ENCODE results near the gene D2HGDH.

Gene D2HGDH

DNA sequence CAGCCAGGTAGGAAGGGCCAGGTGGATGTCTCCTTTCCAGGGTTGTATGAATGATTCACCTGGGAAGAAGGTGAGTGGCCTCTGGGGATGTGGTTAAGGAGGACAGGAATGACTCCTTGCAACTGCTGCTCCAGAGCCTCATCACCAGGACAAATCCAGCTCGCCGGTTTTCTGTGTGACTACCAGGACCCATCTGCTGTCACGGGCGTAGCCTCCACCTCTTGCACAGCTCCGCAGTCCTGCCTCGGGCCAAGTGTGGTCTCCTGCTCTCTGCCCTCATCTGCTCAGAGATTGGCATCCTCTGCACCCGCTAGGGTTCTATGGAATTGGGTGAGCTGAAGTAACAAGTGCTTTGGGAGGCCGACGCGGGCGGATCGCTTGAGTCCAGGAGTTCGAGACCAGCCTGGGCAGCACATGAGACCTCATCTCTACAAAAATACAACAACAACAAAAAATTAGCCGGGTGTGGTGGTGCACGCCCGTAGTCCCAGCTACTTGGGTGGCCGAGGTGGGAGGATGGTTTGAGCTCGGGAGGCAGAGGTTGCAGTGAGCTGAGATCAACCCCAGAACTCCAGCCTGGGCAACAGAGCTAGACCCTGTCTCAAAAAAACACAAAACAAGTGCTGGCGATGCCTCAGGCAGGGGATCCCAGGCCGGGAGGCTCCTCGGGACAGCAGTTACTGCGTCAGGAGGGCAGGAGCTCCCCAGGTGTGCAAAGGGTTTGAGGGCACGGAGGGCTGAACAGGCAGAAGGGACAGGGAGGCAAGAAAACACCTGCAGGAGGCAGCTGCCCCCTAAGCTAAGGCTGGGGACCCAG is 831 bp upstream of the D2HGDH start:
- H3K4me3 ChIP-seq (ENCODE audit: low read depth, low read length) = peak overlapping the region; percentile 54
- TF ChIP-seq, protein P1, sequence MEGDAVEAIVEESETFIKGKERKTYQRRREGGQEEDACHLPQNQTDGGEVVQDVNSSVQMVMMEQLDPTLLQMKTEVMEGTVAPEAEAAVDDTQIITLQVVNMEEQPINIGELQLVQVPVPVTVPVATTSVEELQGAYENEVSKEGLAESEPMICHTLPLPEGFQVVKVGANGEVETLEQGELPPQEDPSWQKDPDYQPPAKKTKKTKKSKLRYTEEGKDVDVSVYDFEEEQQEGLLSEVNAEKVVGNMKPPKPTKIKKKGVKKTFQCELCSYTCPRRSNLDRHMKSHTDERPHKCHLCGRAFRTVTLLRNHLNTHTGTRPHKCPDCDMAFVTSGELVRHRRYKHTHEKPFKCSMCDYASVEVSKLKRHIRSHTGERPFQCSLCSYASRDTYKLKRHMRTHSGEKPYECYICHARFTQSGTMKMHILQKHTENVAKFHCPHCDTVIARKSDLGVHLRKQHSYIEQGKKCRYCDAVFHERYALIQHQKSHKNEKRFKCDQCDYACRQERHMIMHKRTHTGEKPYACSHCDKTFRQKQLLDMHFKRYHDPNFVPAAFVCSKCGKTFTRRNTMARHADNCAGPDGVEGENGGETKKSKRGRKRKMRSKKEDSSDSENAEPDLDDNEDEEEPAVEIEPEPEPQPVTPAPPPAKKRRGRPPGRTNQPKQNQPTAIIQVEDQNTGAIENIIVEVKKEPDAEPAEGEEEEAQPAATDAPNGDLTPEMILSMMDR (IDR thresholded peaks at IDR 0.05; ENCODE audit: low read depth, low read length) = no peak

DNA sequence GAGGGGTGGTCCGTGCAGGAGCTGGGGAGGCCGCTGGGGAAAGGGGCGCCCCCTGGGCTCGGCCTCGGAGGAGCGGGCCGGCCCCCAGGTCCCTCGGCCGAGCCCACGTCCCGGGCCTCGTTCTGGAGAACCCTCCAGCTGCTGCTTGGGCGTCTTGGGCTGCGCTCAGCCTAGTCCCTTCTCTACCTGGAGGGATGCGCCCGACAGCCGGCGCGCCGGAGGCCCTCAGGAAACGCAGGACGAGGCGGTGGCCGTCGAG is 293 bp upstream of the D2HGDH start:
- peak overlapping the region; percentile 54 for H3K4me3 ChIP-seq (ENCODE audit: low read depth, low read length)
- TF ChIP-seq, protein P1 (IDR thresholded peaks at IDR 0.05; ENCODE audit: low read depth, low read length) = no peak

DNA sequence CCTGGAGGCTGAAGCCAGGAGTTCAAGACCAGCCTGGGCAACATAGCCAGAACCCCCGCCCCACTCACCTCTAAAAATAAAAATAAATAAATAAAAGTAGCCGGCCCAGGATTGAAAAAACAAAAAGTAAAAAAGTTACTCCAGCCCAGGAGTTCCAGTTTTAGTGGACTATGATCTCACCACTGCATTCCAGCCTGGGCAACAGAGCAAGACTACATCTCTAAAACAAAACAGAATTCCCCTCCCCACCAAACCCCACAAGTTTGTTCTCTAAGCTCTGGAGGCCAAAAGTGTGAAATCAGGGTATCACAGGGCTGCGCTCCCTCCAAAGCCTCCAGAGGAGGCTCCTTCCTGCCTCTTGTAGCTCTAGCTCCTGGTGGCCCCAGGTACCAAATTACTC is 1.7 kb downstream of the D2HGDH start:
- no peak overlapping the region for H3K4me3 ChIP-seq (ENCODE audit: low read depth, low read length)
- TF ChIP-seq, protein P1 (IDR thresholded peaks at IDR 0.05; ENCODE audit: low read depth, low read length) = no peak

DNA sequence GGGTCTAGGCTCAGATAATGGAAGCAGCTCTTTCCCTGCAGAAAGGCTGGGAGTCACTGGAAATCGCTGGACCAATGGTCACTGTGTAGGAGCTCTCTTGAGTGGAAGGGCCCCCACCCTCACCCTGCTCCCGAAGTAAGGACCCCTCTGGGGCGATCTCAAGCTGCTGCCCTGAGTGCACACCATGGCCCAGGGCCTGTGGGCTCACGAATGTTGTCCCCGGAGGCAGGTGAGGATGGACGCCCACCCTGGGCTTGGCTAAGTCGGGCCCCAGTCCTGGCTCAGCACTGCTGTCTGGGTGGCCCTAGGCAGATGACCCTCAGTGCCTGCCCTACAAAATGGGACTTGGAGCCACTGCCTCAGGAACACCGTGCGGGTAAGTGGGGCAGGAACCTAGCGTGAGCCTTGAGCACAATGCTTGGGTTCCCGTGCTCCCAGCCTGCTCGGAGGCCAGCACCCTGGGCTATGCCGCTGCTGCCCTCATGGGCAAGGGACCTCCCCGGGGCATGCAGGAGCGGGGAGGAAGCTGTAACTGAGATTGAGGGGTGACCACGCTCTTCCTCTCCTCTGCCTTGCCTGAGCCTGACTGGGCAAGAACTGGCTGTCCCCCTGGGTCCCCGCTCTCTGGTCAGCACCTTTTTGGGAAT is 3.7 kb downstream of the D2HGDH start:
- TF ChIP-seq, protein P1 (IDR thresholded peaks at IDR 0.05; ENCODE audit: low read depth, low read length) = no peak
- no peak overlapping the region for H3K4me3 ChIP-seq (ENCODE audit: low read depth, low read length)

DNA sequence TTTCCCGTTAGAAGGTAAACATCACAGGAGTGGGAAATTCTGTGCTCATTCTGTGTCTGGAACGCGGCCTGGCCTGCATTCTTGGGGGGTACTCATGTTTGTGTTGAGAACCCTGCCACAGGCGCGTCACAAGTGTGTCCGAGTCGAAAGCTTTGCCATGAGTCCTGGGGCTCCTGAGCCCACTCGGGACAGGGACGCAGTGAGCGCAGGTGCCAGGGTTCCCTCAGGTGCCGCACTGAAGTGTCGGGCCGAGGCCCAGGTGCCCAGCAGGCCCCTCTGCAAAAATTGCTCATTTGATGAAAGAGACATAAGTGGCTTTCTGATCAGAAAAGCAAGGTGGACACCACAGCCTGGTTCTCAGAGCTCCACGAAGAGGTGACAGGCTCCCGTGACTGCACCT is 4.7 kb downstream of the D2HGDH start:
- H3K4me3 ChIP-seq (ENCODE audit: low read depth, low read length) = no peak overlapping the region
- TF ChIP-seq, protein P1 (IDR thresholded peaks at IDR 0.05; ENCODE audit: low read depth, low read length) = no peak

DNA sequence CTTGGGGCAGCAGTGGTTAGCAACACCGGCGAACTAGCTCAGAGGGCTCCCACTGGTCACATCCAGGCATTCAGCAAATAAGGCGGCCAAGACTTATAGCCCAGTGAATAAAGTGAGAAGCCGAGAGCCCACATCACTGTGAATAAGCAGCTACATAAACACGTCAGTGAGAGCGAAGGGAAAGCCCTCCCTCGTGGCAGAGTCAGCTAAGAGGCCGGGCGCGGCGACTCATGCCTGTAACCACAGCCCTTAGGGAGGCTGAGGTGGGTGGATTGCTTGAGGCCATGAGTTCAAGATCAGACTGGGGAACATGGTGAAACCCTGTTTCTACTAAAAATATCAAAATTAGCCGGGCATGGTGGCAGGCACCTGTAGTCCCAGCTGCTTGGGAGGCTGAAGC is 5.2 kb downstream of the D2HGDH start:
- H3K4me3 ChIP-seq (ENCODE audit: low read depth, low read length) = no peak overlapping the region
- TF ChIP-seq, protein P1 (IDR thresholded peaks at IDR 0.05; ENCODE audit: low read depth, low read length) = no peak

DNA sequence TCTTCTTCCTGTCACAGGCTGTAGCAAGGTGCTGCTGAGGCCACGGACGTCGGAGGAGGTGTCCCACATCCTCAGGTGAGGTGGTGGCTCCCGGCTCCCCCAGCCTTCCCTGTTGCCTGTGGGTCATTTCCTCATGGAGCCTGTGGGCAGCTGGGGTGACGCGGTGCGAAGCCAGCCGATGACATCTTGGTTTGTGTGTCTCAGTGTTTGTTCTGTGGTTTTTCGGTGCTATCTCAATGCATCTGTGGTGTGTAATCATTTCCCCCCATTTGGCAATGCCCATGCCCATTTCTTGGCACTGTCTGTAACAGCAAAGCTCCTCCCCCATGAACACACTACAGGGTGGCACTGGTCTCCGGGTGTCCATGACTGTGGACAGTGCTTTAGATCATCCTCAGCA is 6.6 kb downstream of the D2HGDH start:
- TF ChIP-seq, protein P1 (IDR thresholded peaks at IDR 0.05; ENCODE audit: low read depth, low read length) = no peak
- H3K4me3 ChIP-seq (ENCODE audit: low read depth, low read length) = no peak overlapping the region
